ENCODE data around the gene KIF5B.

DNA sequence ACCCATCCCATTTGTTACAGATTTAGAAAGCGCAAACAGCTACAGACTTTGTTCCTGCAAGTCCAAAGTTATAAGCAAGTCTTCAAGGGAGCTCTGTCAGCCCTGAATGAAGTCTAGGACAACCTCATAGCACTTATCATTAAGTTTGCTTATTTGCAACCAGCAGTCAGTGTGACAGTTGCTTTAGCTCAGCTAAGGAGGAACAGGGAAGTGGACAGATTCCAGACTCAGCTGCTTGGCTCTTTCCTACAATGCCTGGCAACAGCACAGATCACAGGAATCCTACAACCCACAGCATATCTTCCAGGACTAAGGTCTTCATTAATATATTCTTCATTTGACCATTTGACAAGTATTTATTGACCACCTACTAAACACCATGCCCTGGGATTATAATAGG, 17.4 kb upstream of the KIF5B start:
- no peak for TF ChIP-seq EZH2 (IDR thresholded peaks at IDR 0.05; ENCODE audit: low read depth, low read length, severe bottlenecking)
- no peak for TF ChIP-seq POLR2AphosphoS5 (IDR thresholded peaks at IDR 0.05; ENCODE audit: low read depth, low read length)
- no peak for TF ChIP-seq SIN3A (conservative IDR thresholded peaks at IDR 0.05 in 1 of 2, IDR thresholded peaks at IDR 0.05 in 1 of 2; ENCODE audit: low read depth in 1 of 2, low read length in 2 of 2)
- TF ChIP-seq RBBP5 (IDR thresholded peaks at IDR 0.05; ENCODE audit: borderline replicate concordance, low read depth, low read length) = no peak
- TF ChIP-seq, protein P1, sequence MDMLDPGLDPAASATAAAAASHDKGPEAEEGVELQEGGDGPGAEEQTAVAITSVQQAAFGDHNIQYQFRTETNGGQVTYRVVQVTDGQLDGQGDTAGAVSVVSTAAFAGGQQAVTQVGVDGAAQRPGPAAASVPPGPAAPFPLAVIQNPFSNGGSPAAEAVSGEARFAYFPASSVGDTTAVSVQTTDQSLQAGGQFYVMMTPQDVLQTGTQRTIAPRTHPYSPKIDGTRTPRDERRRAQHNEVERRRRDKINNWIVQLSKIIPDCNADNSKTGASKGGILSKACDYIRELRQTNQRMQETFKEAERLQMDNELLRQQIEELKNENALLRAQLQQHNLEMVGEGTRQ (IDR thresholded peaks at IDR 0.05; ENCODE audit: low read length) = no peak
- no peak for TF ChIP-seq CTCF (IDR thresholded peaks at IDR 0.05; ENCODE audit: control extremely low read depth in 1 of 3, insufficient read depth in 1 of 3, low read depth in 1 of 3, low read length in 3 of 3)
- TF ChIP-seq POLR2A (IDR thresholded peaks at IDR 0.05; ENCODE audit: control extremely low read depth in 1 of 2, low read depth in 2 of 2, low read length in 2 of 2) = no peak
